ENCODE measurements around the gene DDHD1.

DNA sequence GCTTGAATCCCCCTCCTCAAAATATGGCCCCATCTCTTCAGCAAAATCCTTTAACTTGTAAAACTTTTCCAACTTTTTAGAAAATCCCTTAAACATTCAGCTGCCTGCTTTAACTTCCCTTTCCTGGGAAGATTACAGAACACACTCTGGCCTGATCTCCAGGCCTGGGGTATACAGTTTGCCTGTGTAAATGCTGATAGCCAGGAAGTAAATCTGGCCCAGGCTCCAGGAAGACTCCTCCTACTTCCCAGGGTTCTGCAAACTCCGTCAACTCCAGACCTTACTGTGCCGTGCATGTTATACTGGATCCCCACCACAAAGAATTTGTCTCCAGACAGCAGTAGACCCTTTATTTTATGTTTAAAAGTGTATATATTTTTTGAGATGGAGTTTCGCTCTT, 135.3 kb downstream of the DDHD1 start:
- TF ChIP-seq, protein P1, sequence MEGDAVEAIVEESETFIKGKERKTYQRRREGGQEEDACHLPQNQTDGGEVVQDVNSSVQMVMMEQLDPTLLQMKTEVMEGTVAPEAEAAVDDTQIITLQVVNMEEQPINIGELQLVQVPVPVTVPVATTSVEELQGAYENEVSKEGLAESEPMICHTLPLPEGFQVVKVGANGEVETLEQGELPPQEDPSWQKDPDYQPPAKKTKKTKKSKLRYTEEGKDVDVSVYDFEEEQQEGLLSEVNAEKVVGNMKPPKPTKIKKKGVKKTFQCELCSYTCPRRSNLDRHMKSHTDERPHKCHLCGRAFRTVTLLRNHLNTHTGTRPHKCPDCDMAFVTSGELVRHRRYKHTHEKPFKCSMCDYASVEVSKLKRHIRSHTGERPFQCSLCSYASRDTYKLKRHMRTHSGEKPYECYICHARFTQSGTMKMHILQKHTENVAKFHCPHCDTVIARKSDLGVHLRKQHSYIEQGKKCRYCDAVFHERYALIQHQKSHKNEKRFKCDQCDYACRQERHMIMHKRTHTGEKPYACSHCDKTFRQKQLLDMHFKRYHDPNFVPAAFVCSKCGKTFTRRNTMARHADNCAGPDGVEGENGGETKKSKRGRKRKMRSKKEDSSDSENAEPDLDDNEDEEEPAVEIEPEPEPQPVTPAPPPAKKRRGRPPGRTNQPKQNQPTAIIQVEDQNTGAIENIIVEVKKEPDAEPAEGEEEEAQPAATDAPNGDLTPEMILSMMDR (IDR thresholded peaks at IDR 0.05 in 4 of 5, conservative IDR thresholded peaks at IDR 0.05 in 1 of 5) = no peak
- no peak for TF ChIP-seq POLR2A (IDR thresholded peaks at IDR 0.05)
